GM13977 (cell line): ENCODE data around the gene MKX.
"Not testable (repeated sequence)": the region's sequence is repeated elsewhere in the genome, so short reads cannot be mapped to it uniquely, and the experiment has no call there.

Source experiments
- DNase-seq: peaks from one replicate; pipeline ENCODE4 v3.0.0; 2012; ENCODE audit warnings: low spot score
- CTCF ChIP-seq: IDR thresholded peaks from 2 replicates; pipeline ENCODE4 v1.5.1; 2012; ENCODE audit warnings: mild to moderate bottlenecking, control low read depth; ENCODE audit not compliant: insufficient read depth; ENCODE audit errors: extremely low read depth, missing control alignments
- in situ Hi-C: fragments of 300-500 bp; cut with MboI; formaldehyde crosslinking; loops from one replicate; pipeline ENCODE4 v1.12.0; 2022; ENCODE audit warnings: low sequenced_read_pairs, low pct_unique_long_range_greater_than_20kb, mixed read lengths, inconsistent platforms; ENCODE audit not compliant: unreplicated experiment

Gene MKX

DNA sequence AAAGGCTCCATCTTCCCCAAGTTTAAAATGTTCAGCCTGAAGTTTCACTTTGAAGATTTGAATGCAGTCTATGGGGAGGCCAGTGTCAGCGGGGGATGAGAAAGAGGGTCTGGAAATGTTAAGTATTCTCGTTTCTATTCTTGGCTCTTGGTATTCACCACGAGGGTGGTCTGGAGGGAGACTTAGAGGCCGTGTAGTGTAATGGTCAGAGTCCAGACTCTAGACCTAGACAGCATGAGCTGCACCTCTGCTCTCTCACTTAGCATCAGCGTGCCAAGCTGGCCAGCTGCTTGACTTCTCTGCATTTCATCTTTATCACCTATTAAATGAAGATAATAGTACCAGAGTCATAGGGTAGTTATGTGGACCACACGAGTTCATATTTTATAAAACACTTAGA, 57.9 kb downstream of the MKX start:
- in situ Hi-C loops = no loop called here
- DNase-seq = no peak
- TF ChIP-seq CTCF = no peak

- in situ Hi-C loops = no loop called here
- no peak for DNase-seq
- TF ChIP-seq CTCF = no peak
These were observed 58.3 kb downstream of the MKX start for GRCh38 chr10:27687326-27687725.

DNA sequence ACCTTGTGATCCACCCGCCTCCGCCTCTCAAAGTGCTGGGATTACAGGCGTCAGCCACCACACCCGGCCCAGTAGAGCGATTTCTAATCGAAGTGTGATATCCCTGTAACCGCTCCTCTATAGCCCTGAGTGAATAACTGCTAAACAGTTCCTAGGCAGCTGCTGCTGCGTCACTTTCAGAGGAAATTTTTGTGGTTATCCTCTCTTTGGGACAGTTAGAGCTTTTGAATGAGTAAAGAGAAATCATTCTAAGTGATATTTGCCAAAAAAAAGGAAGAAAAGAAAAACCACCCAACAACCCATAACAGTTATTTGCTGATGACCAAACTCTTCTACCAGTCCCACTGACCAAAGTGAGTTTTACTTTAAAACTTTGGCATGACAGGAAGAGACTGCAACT, 59.9 kb downstream of the MKX start:
- in situ Hi-C loops = no loop called here
- no peak for DNase-seq

DNA sequence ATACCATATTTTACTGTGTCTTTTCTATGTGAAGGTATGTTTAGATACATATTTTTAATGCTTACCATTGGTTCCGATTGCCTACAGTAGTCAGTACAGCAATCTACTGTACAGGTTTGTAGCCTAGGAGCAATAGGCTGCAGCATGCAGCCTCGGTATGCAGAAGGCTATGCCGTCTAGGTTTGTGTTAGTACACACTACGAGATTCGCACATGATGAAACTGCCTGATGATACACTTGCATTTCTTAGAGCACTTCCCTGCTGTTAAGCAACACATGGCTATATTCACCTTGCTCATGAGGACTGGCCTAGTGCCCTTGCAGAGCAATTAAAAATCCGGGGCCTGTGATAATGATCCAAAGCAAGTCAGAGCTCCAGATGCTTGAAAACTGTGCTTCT, 62.4 kb downstream of the MKX start:
- TF ChIP-seq CTCF = no peak
- in situ Hi-C loops = no loop called here
- DNase-seq = no peak

More for the DNA sequence above, 59.9 kb downstream of the MKX start:
- no peak for TF ChIP-seq CTCF

- in situ Hi-C loops, DNase-seq: not testable (repeated sequence)
These were observed 63.8 kb downstream of the MKX start for GRCh38 chr10:27681795-27682194.

DNA sequence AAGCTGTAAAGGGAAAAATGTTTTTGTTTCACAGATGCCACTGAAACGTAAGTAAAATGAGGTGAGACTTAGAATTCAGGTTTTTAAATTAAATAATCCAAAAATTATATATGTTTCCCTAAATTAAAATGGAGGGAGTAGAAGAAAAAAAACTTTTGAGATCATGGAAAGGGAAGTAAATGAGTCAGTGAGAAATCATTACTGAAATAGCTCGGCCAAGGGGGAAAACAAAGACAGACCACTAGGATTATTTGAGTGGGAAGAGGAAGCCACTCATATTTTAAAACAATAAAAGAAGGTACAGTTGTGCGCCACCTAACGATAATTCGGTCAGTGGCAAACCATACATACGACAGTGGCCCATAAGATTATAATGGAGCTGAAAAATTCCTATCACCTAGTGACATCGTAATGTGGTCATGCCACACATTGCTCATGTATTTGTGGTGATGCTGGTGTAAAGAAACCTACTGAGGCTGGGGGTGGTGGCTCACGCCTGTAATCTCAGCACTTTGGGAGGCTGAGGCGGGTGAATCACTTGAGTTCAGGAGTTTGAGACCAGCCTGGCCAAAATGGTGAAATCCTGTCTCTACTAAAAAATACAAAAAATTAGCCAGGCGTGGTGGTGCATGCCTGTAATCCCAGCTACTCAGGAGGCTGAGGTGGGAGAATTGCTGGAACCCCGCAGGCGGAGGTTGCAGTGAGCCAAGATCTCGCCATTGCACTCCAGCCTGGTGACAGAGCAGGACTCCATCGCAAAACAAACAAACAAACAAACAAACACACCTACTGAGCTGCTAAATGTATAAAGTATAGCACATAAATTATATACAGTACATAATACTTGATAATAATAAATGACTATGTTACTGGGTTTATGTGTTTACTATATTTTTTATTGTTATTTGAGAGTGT, 64.7 kb downstream of the MKX start:
- in situ Hi-C loops = no loop called here
- TF ChIP-seq CTCF = no peak
- DNase-seq = no peak

- TF ChIP-seq CTCF = no peak
- no peak for DNase-seq
- in situ Hi-C loops = no loop called here
These were observed 65.5 kb downstream of the MKX start for GRCh38 chr10:27680006-27680557.
